Measurements from ENCODE around the gene XRN2. TPM values are rescaled to one million over a fixed set of nuclear protein-coding genes. Genes with fewer than 3 reads are reported as not detected.
A peak's percentile ranks its signal among the peaks of the same experiment; 100 is the strongest.

XRN2 gene
- total RNA-seq, 1 experiment from 2014 or later = 78.3 TPM

- Histone ChIP-seq H3F3A (ENCODE audit: insufficient read depth, low read depth) (peaks cover 13% of the 10 kb centered on the region), H3K9me3 (ENCODE audit: insufficient read depth, low read depth) (no peaks in the 10 kb centered on the region), H3K4me2 (no peak overlapping the region), H3K4me1 (replicated peaks; ENCODE audit: insufficient read depth) (no peaks in the 10 kb centered on the region), H3K79me2 (ENCODE audit: low read depth) (no peaks in the 10 kb centered on the region), H3K36me3 (ENCODE audit: low read depth) (no peaks in the 10 kb centered on the region), H3K27ac (no peak overlapping the region), H2AFZ (no peak overlapping the region), H3K9me2 (ENCODE audit: insufficient read depth) (no peaks in the 10 kb centered on the region), H3K27me3 (ENCODE audit: insufficient read depth, low read depth) (no peaks in the 10 kb centered on the region), H4K20me1 (ENCODE audit: insufficient read depth) (no peaks in the 10 kb centered on the region), H3K4me3 (no peak overlapping the region)
- ChIA-PET POLR2A (ENCODE audit: unreplicated experiment) (no interaction called here), CTCF (no interaction called here)
- no peak for TF ChIP-seq EZH2 (IDR thresholded peaks at IDR 0.05; ENCODE audit: low read depth)
- no peak for TF ChIP-seq CTCF (conservative IDR thresholded peaks at IDR 0.05)
- intact Hi-C loops (cut with micrococcal nuclease; ENCODE audit: unreplicated experiment) = no loop called here
- no TSS peak for BruUV-seq (replicated peaks)
- no peak for DNase-seq
Observed at GRCh38 chr20:21391185-21391971, 88.2 kb downstream of the XRN2 start.

GRCh38 chr20:21391972-21392352, 88.8 kb downstream of the XRN2 start:
- intact Hi-C loops (cut with micrococcal nuclease; ENCODE audit: unreplicated experiment) = no loop called here
- ChIA-PET POLR2A (ENCODE audit: unreplicated experiment) (no interaction called here), CTCF (no interaction called here)
- H2AFZ ChIP-seq = no peak overlapping the region
- no peaks in the 10 kb centered on the region for H4K20me1 ChIP-seq (ENCODE audit: insufficient read depth)
- TF ChIP-seq EZH2 (IDR thresholded peaks at IDR 0.05; ENCODE audit: low read depth) (no peak), CTCF (conservative IDR thresholded peaks at IDR 0.05) (no peak)
- no peak overlapping the region for H3K4me2 ChIP-seq
- H3K36me3 ChIP-seq (ENCODE audit: low read depth) = no peaks in the 10 kb centered on the region
- H3K79me2 ChIP-seq (ENCODE audit: low read depth) = no peaks in the 10 kb centered on the region
- H3K4me3 ChIP-seq = no peak overlapping the region
- H3K9me2 ChIP-seq (ENCODE audit: insufficient read depth) = no peaks in the 10 kb centered on the region
- peaks cover 8% of the 10 kb centered on the region; the same call in 1 of the 2 replicates for H3F3A ChIP-seq (ENCODE audit: insufficient read depth, low read depth)
- H3K27me3 ChIP-seq (ENCODE audit: insufficient read depth, low read depth) = no peaks in the 10 kb centered on the region
- no TSS peak for BruUV-seq (replicated peaks)
- no peak overlapping the region for H3K27ac ChIP-seq
- no peak for DNase-seq
- H3K4me1 ChIP-seq (replicated peaks; ENCODE audit: insufficient read depth) = no peaks in the 10 kb centered on the region
- no peaks in the 10 kb centered on the region for H3K9me3 ChIP-seq (ENCODE audit: insufficient read depth, low read depth)

GRCh38 chr20:21393166-21393565, 90.0 kb downstream of the XRN2 start:
- Histone ChIP-seq H3F3A (ENCODE audit: insufficient read depth, low read depth) (peaks cover 3% of the 10 kb centered on the region; the same call in 1 of the 2 replicates), H3K79me2 (ENCODE audit: low read depth) (no peaks in the 10 kb centered on the region), H3K4me3 (no peak overlapping the region), H3K27me3 (ENCODE audit: insufficient read depth, low read depth) (no peaks in the 10 kb centered on the region), H3K9me3 (ENCODE audit: insufficient read depth, low read depth) (no peaks in the 10 kb centered on the region), H4K20me1 (ENCODE audit: insufficient read depth) (no peaks in the 10 kb centered on the region), H3K9me2 (ENCODE audit: insufficient read depth) (no peaks in the 10 kb centered on the region), H3K27ac (no peak overlapping the region), H3K4me1 (replicated peaks; ENCODE audit: insufficient read depth) (no peaks in the 10 kb centered on the region), H3K36me3 (ENCODE audit: low read depth) (no peaks in the 10 kb centered on the region), H3K4me2 (no peak overlapping the region), H2AFZ (no peak overlapping the region)
- POLR2A ChIA-PET (ENCODE audit: unreplicated experiment) = interaction anchor here (0.6 kb wide), 1 partner anchor 80 kb away, joined by 6 read pairs; no protein-coding TSS in a partner anchor
- DNase-seq = no peak
- TSS peak; percentile 21 for BruUV-seq (replicated peaks)
- no peak for TF ChIP-seq CTCF (conservative IDR thresholded peaks at IDR 0.05)
- TF ChIP-seq EZH2 (IDR thresholded peaks at IDR 0.05; ENCODE audit: low read depth) = no peak
- CTCF ChIA-PET = no interaction called here
- intact Hi-C loops (cut with micrococcal nuclease; ENCODE audit: unreplicated experiment) = no loop called here
